Prostate gland (tissue), 2 donors: ENCODE results near the gene ZC3H14. TPM values are rescaled to one million over a fixed set of nuclear protein-coding genes. Genes with fewer than 3 reads are reported as not detected.

Experiments
- DNase-seq: peaks from one replicate; pipeline ENCODE4 v3.0.0-alpha.2; 2019; ENCODE audit warnings: low spot score
- H3K27ac ChIP-seq, 2 donors: fragments of 200-600 bp; sonication (generic); 2 replicates each; pipeline ENCODE4 v1.5.1; 2017 to 2019
- H3K27me3 ChIP-seq: fragments of 200-600 bp; sonication (generic); replicated peaks from 2 replicates; pipeline ENCODE4 v1.5.1; 2019; ENCODE audit not compliant: insufficient read depth
- H3K36me3 ChIP-seq, 2 donors: fragments of 200-600 bp; sonication (generic); 1 replicate in 1 of 2; 2 replicates in 1 of 2; pipeline versions ENCODE4 v1.5.1 to v1.8.1; 2017 to 2019
- H3K4me1 ChIP-seq: fragments of 200-600 bp; sonication (generic); replicated peaks from 2 replicates; pipeline ENCODE4 v1.5.1; 2019
- H3K4me3 ChIP-seq, 2 donors: fragments of 200-600 bp; sonication (generic); 2 replicates each; pipeline ENCODE4 v1.5.1; 2017 to 2019
- H3K9me3 ChIP-seq: fragments of 200-600 bp; sonication (generic); 2 replicates; pipeline ENCODE4 v1.5.1; 2017
- CTCF ChIP-seq, 4 experiments: fragments of 200-600 bp in 2 of 4; fragments of 450-650 bp in 2 of 4; sonication (generic) in 2 of 4; IDR thresholded peaks; 1 replicate in 3 of 4; 2 replicates in 1 of 4; pipeline ENCODE4 v1.5.1; 2016 to 2019; ENCODE audit warnings: antibody characterized with exemption in 4 of 4, mild to moderate bottlenecking in 2 of 4, moderate library complexity in 2 of 4
- POLR2A ChIP-seq: fragments of 450-650 bp; IDR thresholded peaks from one replicate; pipeline ENCODE4 v1.6.1; 2016; ENCODE audit warnings: antibody characterized with exemption, mild to moderate bottlenecking
- POLR2AphosphoS5 ChIP-seq: sonication (generic); formaldehyde crosslinking; IDR thresholded peaks from one replicate; pipeline ENCODE4 v1.6.1; 2017; ENCODE audit warnings: antibody characterized with exemption
- WGBS: methylation state at CpG from one replicate; pipeline ENCODE4 v1.1.5; 2018; 5-methylcytosine and 5-hydroxymethylcytosine counted together
- intact Hi-C: fragments of 100-400 bp; cut with DNase I; formaldehyde crosslinking; loops from one replicate; pipeline ENCODE4 v1.14.2; 2022
- total RNA-seq, 2 donors: library from RNA; depleted of rRNA; stranded (reverse); fragments of >200 nt; gene quantifications; one replicate each; pipeline ENCODE4 v1.1.0, GENCODE V29; 2016

The ZC3H14 gene
- total RNA-seq, 2 donors from 2014 or later: 79.9 to 103 TPM

- intact Hi-C loops: no loop called here
- Histone ChIP-seq H3K36me3 (peaks cover 5 to 20% of the 10 kb centered on the region in 2 donors), H3K27me3 (no peaks in the 10 kb centered on the region), H3K4me1 (no peaks in the 10 kb centered on the region), H3K4me3 (no peak overlapping the region), H3K27ac (no peak overlapping the region), H3K9me3 (no peaks in the 10 kb centered on the region)
- WGBS: 70% methylated on average over 3 of the region's 3 CpGs
- TF ChIP-seq CTCF (IDR thresholded peaks at IDR 0.05): no peak
- no peak for DNase-seq
Measured at GRCh38 chr14:88568196-88568595, 5.4 kb downstream of the ZC3H14 start.

DNA sequence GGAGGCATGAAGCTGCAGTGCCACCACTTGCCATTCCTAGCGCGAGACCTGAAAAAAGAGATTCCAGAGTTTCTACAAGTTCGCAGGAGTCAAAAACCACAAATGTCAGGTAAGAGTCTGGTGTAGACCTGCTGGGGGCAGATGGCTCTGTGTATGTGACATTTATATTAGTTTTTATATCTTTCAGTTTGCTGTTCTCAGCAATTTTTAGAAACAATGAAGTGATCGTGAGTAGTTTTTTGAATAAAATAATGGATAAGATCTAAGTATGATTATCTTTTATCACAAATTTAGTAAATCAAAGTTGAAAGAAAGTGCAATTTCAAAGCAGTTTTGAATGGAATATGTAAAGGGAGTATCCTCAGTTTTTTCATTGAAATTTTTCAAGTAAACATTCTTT is 9.3 kb downstream of the ZC3H14 start:
- H3K27me3 ChIP-seq: no peaks in the 10 kb centered on the region
- WGBS: 81% methylated on average over 4 of the region's 4 CpGs
- H3K27ac ChIP-seq: no peak overlapping the region
- no peak for DNase-seq
- peaks cover 5 to 20% of the 10 kb centered on the region in 2 donors for H3K36me3 ChIP-seq
- intact Hi-C loops: no loop called here
- H3K4me3 ChIP-seq: no peak overlapping the region
- H3K4me1 ChIP-seq: no peaks in the 10 kb centered on the region
- no peaks in the 10 kb centered on the region for H3K9me3 ChIP-seq
- TF ChIP-seq POLR2A (no peak), POLR2AphosphoS5 (no peak), CTCF (IDR thresholded peaks at IDR 0.05) (no peak)

DNA sequence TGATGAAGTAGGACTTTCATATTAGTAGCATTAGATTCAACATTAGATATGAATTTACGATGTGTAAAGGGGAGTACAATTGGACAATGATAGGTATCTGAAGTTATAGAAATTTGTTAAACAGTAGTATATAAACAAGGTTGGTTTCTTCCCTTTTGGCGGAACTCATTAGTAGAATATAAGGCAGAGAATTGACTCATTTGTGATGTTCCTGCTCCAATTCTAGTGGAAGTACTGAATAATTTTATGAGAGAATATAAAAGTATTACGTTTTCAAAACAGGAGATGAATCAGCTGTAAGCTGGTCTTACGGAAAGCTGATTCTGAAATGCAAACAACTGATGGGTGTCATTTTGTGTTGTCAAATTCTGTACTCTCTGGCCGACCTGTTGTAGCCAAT is 13.4 kb downstream of the ZC3H14 start:
- TF ChIP-seq CTCF (IDR thresholded peaks at IDR 0.05): no peak
- no peak for TF ChIP-seq POLR2AphosphoS5
- TF ChIP-seq POLR2A: no peak
- Histone ChIP-seq H3K9me3 (no peaks in the 10 kb centered on the region), H3K4me3 (no peak overlapping the region), H3K36me3 (peaks cover 5 to 6% of the 10 kb centered on the region in 2 donors), H3K27ac (no peak overlapping the region), H3K27me3 (no peaks in the 10 kb centered on the region), H3K4me1 (no peaks in the 10 kb centered on the region)
- WGBS: 83% methylated on average over 5 of the region's 5 CpGs
- intact Hi-C loops: no loop called here
- DNase-seq: no peak

DNA sequence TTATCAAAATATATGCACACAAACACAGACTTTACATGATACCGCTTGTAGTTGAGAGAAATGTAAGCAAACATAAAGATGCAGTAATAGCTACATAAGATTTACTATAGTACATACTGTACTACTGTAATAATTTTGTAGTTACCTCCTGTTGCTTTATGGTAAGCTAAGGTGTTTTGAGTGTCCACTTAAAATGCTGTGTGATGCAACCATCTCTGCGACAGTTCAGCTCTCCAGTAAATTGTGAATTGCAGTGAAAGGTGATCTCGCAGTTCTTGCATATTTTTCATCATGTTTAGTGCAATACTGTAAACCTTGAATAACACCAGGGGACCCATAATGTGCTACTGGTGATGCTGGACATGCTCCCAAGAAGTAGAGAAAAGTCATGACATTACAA is 21.6 kb downstream of the ZC3H14 start:
- DNase-seq: no peak
- intact Hi-C loops: no loop called here
- no peaks in the 10 kb centered on the region for H3K4me1 ChIP-seq
- TF ChIP-seq CTCF (IDR thresholded peaks at IDR 0.05) (no peak), POLR2A (no peak), POLR2AphosphoS5 (no peak)
- H3K9me3 ChIP-seq: no peaks in the 10 kb centered on the region
- H3K27me3 ChIP-seq: no peaks in the 10 kb centered on the region
- H3K27ac ChIP-seq: no peak overlapping the region
- 94% methylated on average over 3 of the region's 3 CpGs for WGBS
- peaks cover 0 to 3% of the 10 kb centered on the region in 2 donors for H3K36me3 ChIP-seq
- no peak overlapping the region for H3K4me3 ChIP-seq

- Histone ChIP-seq H3K36me3 (peaks cover 0 to 3% of the 10 kb centered on the region in 2 donors), H3K27me3 (no peaks in the 10 kb centered on the region), H3K4me3 (no peak overlapping the region), H3K9me3 (no peaks in the 10 kb centered on the region), H3K4me1 (no peaks in the 10 kb centered on the region), H3K27ac (no peak overlapping the region)
- intact Hi-C loops: no loop called here
- no peak for DNase-seq
- TF ChIP-seq POLR2A (no peak), POLR2AphosphoS5 (no peak), CTCF (IDR thresholded peaks at IDR 0.05) (no peak)
- WGBS: 94% methylated on average over 5 of the region's 5 CpGs
Measured at GRCh38 chr14:88588081-88588480, 25.2 kb downstream of the ZC3H14 start.
